MCF 10A (cell line): ENCODE results near the gene HM13. TPM values are rescaled to one million over a fixed set of nuclear protein-coding genes. Genes with fewer than 3 reads are reported as not detected.

Source experiments
- BruUV-seq: library from RNA; stranded (reverse); fragments of 400-500 nt; replicated peaks from 2 replicates; lab custom pipeline; 2021; lab: Mats Ljungman, UMichigan
- CTCF ChIA-PET: fragments of 300-600 bp; sonication (Branson Sonifier 250); formaldehyde crosslinking; extraction: SDS; loops from one replicate; lab custom pipeline; 2021; ENCODE audit warnings: antibody characterized with exemption, inconsistent platforms; lab: Yijun Ruan, JAX
- POLR2A ChIA-PET: fragments of 300-600, 350-650 bp; sonication (Branson Sonifier 250); formaldehyde crosslinking; extraction: SDS; loops from one replicate; lab custom pipeline; 2020; ENCODE audit warnings: antibody characterized with exemption, inconsistent platforms; lab: Yijun Ruan, JAX
- DNase-seq: peaks from one replicate; pipeline ENCODE4 v3.0.0-alpha.2; 2018; ENCODE audit not compliant: unreplicated experiment
- H3K27ac Mint-ChIP-seq: one replicate; pipeline ENCODE4 v1.8.0; 2022; ENCODE audit warnings: mild to moderate bottlenecking, low read depth, mixed read lengths; ENCODE audit not compliant: unreplicated experiment
- H3K27me3 Mint-ChIP-seq: one replicate; pipeline ENCODE4 v1.8.0; 2022; ENCODE audit warnings: mixed read lengths; ENCODE audit not compliant: insufficient read depth, unreplicated experiment
- H3K36me3 Mint-ChIP-seq: one replicate; pipeline ENCODE4 v1.8.0; 2022; ENCODE audit warnings: mild to moderate bottlenecking, moderate library complexity, mixed read lengths; ENCODE audit not compliant: insufficient read depth, unreplicated experiment
- H3K4me1 Mint-ChIP-seq: one replicate; pipeline ENCODE4 v1.8.0; 2022; ENCODE audit warnings: mixed read lengths; ENCODE audit not compliant: insufficient read depth, unreplicated experiment
- H3K4me3 Mint-ChIP-seq: one replicate; pipeline ENCODE4 v1.8.0; 2022; ENCODE audit warnings: mild to moderate bottlenecking, moderate library complexity, mixed read lengths; ENCODE audit not compliant: unreplicated experiment
- H3K9me3 Mint-ChIP-seq: one replicate; pipeline ENCODE4 v1.8.0; 2022; ENCODE audit warnings: mixed read lengths; ENCODE audit not compliant: unreplicated experiment
- intact Hi-C: fragments of 100-400 bp; cut with micrococcal nuclease; formaldehyde crosslinking; loops from 2 replicates; pipeline ENCODE4 v1.14.1; 2022
- total RNA-seq: library from RNA; stranded (reverse); gene quantifications from 2 replicates; pipeline ENCODE4 v1.2.3, GENCODE V29; 2022
- TF ChIP-seq, protein P1 (sequence below): fragments of 200-600 bp; IDR thresholded peaks from one replicate; pipeline ENCODE4 v1.8.0; 2022; ENCODE audit warnings: antibody characterized with exemption, mild to moderate bottlenecking; ENCODE audit not compliant: unreplicated experiment

The HM13 gene
- total RNA-seq, 1 experiment from 2014 or later = 276 TPM

- Mint-ChIP-seq H3K36me3 (peaks cover 6% of the 10 kb centered on the region), H3K9me3 (no peaks in the 10 kb centered on the region), H3K27me3 (no peaks in the 10 kb centered on the region), H3K4me1 (no peaks in the 10 kb centered on the region), H3K27ac (no peak overlapping the region), H3K4me3 (no peak overlapping the region)
- no peak for DNase-seq
- BruUV-seq = no TSS peak
- TF ChIP-seq, protein P1, sequence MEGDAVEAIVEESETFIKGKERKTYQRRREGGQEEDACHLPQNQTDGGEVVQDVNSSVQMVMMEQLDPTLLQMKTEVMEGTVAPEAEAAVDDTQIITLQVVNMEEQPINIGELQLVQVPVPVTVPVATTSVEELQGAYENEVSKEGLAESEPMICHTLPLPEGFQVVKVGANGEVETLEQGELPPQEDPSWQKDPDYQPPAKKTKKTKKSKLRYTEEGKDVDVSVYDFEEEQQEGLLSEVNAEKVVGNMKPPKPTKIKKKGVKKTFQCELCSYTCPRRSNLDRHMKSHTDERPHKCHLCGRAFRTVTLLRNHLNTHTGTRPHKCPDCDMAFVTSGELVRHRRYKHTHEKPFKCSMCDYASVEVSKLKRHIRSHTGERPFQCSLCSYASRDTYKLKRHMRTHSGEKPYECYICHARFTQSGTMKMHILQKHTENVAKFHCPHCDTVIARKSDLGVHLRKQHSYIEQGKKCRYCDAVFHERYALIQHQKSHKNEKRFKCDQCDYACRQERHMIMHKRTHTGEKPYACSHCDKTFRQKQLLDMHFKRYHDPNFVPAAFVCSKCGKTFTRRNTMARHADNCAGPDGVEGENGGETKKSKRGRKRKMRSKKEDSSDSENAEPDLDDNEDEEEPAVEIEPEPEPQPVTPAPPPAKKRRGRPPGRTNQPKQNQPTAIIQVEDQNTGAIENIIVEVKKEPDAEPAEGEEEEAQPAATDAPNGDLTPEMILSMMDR = no peak
- intact Hi-C loops = no loop called here
- CTCF ChIA-PET = interaction anchor here (0.6 to 31.0 kb wide), 3 partner anchors 24 to 128 kb away, joined by 3 to 1902 read pairs (median 4); partner anchors contain the start of gene ID1
- POLR2A ChIA-PET = interaction anchor here (30.6 kb wide), 1 partner anchor 29 kb away, joined by 1321 read pairs; the partner anchor contains the start of gene ID1
These were observed 66.5 kb downstream of the HM13 start for GRCh38 chr20:31580706-31581105.

GRCh38 chr20:31581391-31581790 lies 67.1 kb downstream of the HM13 start:
- TF ChIP-seq, protein P1 = no peak
- Mint-ChIP-seq H3K4me3 (no peak overlapping the region), H3K4me1 (no peaks in the 10 kb centered on the region), H3K36me3 (peaks cover 6% of the 10 kb centered on the region), H3K9me3 (no peaks in the 10 kb centered on the region), H3K27ac (no peak overlapping the region), H3K27me3 (no peaks in the 10 kb centered on the region)
- ChIA-PET POLR2A (no interaction called here), CTCF (interaction anchor here (0.9 kb wide), 1 partner anchor 32 kb away, joined by 3 read pairs; no protein-coding TSS in a partner anchor)
- intact Hi-C loops = no loop called here
- no peak for DNase-seq
- BruUV-seq = no TSS peak

- intact Hi-C loops = no loop called here
- no peak overlapping the region for H3K27ac Mint-ChIP-seq
These were observed 73.5 kb downstream of the HM13 start for GRCh38 chr20:31587545-31588389.

More at GRCh38 chr20:31587545-31588389, 73.5 kb downstream of the HM13 start:
- no peak for DNase-seq
- TF ChIP-seq, protein P1 = no peak
- ChIA-PET POLR2A (interaction anchor here (1.2 to 8.0 kb wide), 5 partner anchors 9 to 25 kb away, joined by 3 to 70 read pairs (median 6); partner anchors contain the start of gene ID1), CTCF (interaction anchor here (0.9 to 4.9 kb wide), 11 partner anchors 9 to 46 kb away, joined by 3 to 52 read pairs (median 5); no protein-coding TSS in a partner anchor)
- Mint-ChIP-seq H3K27me3 (no peaks in the 10 kb centered on the region), H3K36me3 (peaks cover 10% of the 10 kb centered on the region), H3K4me3 (peak overlapping the region; percentile 55), H3K4me1 (peaks cover 6% of the 10 kb centered on the region), H3K9me3 (no peaks in the 10 kb centered on the region)
- no TSS peak for BruUV-seq
